Esophagus squamous epithelium (tissue), 5 donors: Measurements from ENCODE around the gene GMNN. TPM values are rescaled to one million over a fixed set of nuclear protein-coding genes. Genes with fewer than 3 reads are reported as not detected.

Experiments
- DNase-seq: peaks from one replicate; lab custom pipeline; 2025; lab: John Stamatoyannopoulos, UW
- H3K27ac ChIP-seq, 4 donors: fragments of 200-600 bp; sonication (generic); one replicate each; pipeline ENCODE4 v1.5.1; 2016 to 2019; ENCODE audit warnings: mild to moderate bottlenecking in 1 of 4
- H3K27me3 ChIP-seq, 4 donors: fragments of 200-600 bp; sonication (generic); 1 replicate in 3 of 4; 2 replicates in 1 of 4; pipeline versions ENCODE4 v1.5.1 to v1.6.0; 2017 to 2021; ENCODE audit warnings: antibody characterized with exemption in 1 of 4
- H3K36me3 ChIP-seq, 3 donors: fragments of 200-600 bp; sonication (generic); one replicate each; pipeline ENCODE4 v1.5.1; 2016 to 2019
- H3K4me1 ChIP-seq, 3 donors: fragments of 200-600 bp; sonication (generic); one replicate each; pipeline ENCODE4 v1.5.1; 2017 to 2019
- H3K4me3 ChIP-seq, 4 donors: fragments of 200-600 bp; sonication (generic); 1 replicate in 3 of 4; 2 replicates in 1 of 4; pipeline ENCODE4 v1.5.1; 2016 to 2019; ENCODE audit warnings: mild to moderate bottlenecking in 2 of 4, moderate library complexity in 1 of 4
- H3K9me3 ChIP-seq, 3 donors: fragments of 200-600 bp; sonication (generic); one replicate each; pipeline ENCODE4 v1.5.1; 2016 to 2019
- POLR2A ChIP-seq, 4 donors: fragments of 450-650 bp; IDR thresholded peaks; one replicate each; pipeline ENCODE4 v1.6.1; 2017; ENCODE audit warnings: antibody characterized with exemption in 4 of 4, mild to moderate bottlenecking in 4 of 4, moderate library complexity in 3 of 4
- WGBS, 2 donors: methylation state at CpG; one replicate each; pipeline ENCODE4 v1.1.5; 2018; 5-methylcytosine and 5-hydroxymethylcytosine counted together
- intact Hi-C: fragments of 100-400 bp; cut with DNase I; formaldehyde crosslinking; loops from one replicate; pipeline ENCODE4 v1.15.0; 2022
- total RNA-seq, 4 donors: library from RNA; depleted of rRNA; stranded (reverse); fragments of >200 nt; gene quantifications; one replicate each; pipeline ENCODE4 v1.1.0, GENCODE V29; 2016
- TF ChIP-seq, protein P1 (sequence below), 6 experiments: fragments of 450-650 bp in 4 of 6; fragments of 200-600 bp in 2 of 6; sonication (generic) in 2 of 6; IDR thresholded peaks; one replicate each; pipeline ENCODE4 v1.5.1; 2016 to 2019; ENCODE audit warnings: antibody characterized with exemption in 6 of 6, mild to moderate bottlenecking in 4 of 6, moderate library complexity in 4 of 6
- donor health status: DM: yes; HTN: yes; CAD: no.

The GMNN gene
- total RNA-seq, 4 donors from 2014 or later: 12.4 to 24.3 (median 16.3) TPM

GRCh38 chr6:24755279-24755678 lies 19.5 kb upstream of the GMNN start:
- TF ChIP-seq, protein P1, sequence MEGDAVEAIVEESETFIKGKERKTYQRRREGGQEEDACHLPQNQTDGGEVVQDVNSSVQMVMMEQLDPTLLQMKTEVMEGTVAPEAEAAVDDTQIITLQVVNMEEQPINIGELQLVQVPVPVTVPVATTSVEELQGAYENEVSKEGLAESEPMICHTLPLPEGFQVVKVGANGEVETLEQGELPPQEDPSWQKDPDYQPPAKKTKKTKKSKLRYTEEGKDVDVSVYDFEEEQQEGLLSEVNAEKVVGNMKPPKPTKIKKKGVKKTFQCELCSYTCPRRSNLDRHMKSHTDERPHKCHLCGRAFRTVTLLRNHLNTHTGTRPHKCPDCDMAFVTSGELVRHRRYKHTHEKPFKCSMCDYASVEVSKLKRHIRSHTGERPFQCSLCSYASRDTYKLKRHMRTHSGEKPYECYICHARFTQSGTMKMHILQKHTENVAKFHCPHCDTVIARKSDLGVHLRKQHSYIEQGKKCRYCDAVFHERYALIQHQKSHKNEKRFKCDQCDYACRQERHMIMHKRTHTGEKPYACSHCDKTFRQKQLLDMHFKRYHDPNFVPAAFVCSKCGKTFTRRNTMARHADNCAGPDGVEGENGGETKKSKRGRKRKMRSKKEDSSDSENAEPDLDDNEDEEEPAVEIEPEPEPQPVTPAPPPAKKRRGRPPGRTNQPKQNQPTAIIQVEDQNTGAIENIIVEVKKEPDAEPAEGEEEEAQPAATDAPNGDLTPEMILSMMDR (IDR thresholded peaks at IDR 0.05): no peak
- TF ChIP-seq POLR2A (IDR thresholded peaks at IDR 0.05): no peak
- Histone ChIP-seq H3K27me3 (no peaks in the 10 kb centered on the region), H3K27ac (no peak overlapping the region), H3K4me1 (peaks cover 0 to 3% (median 0%) of the 10 kb centered on the region in 3 donors), H3K4me3 (no peak overlapping the region), H3K9me3 (no peaks in the 10 kb centered on the region), H3K36me3 (no peaks in the 10 kb centered on the region)
- no peak for DNase-seq
- intact Hi-C loops: no loop called here

GRCh38 chr6:24757611-24758010 lies 17.1 kb upstream of the GMNN start:
- 90 to 93% methylated on average over 6 of the region's 6 CpGs for WGBS, 2 donors
- intact Hi-C loops: no loop called here

GRCh38 chr6:24759718-24760117 lies 15.0 kb upstream of the GMNN start:
- no peak overlapping the region for H3K4me3 ChIP-seq
- H3K27ac ChIP-seq: no peak overlapping the region
- H3K4me1 ChIP-seq: no peaks in the 10 kb centered on the region
- H3K9me3 ChIP-seq: no peaks in the 10 kb centered on the region
- DNase-seq: no peak
- WGBS, 2 donors: 88 to 97% methylated on average over 2 to 3 of the region's 3 CpGs
- no peak for TF ChIP-seq POLR2A (IDR thresholded peaks at IDR 0.05)
- TF ChIP-seq, protein P1 (IDR thresholded peaks at IDR 0.05): no peak
- intact Hi-C loops: loop anchor here (10.0 kb wide), 1 partner anchor 45 kb away; the partner anchor contains the start of gene C6orf62
- no peaks in the 10 kb centered on the region for H3K27me3 ChIP-seq
- no peaks in the 10 kb centered on the region for H3K36me3 ChIP-seq

More at GRCh38 chr6:24757611-24758010, 17.1 kb upstream of the GMNN start:
- Histone ChIP-seq H3K9me3 (no peaks in the 10 kb centered on the region), H3K4me3 (no peak overlapping the region), H3K27me3 (no peaks in the 10 kb centered on the region), H3K4me1 (no peaks in the 10 kb centered on the region), H3K36me3 (no peaks in the 10 kb centered on the region), H3K27ac (no peak overlapping the region)
- TF ChIP-seq, protein P1 (IDR thresholded peaks at IDR 0.05): no peak
- no peak for TF ChIP-seq POLR2A (IDR thresholded peaks at IDR 0.05)
- no peak for DNase-seq

GRCh38 chr6:24760210-24760609 lies 14.5 kb upstream of the GMNN start:
- H3K27ac ChIP-seq: no peak overlapping the region
- no peak for DNase-seq
- H3K4me1 ChIP-seq: no peaks in the 10 kb centered on the region
- no peak overlapping the region for H3K4me3 ChIP-seq
- H3K9me3 ChIP-seq: no peaks in the 10 kb centered on the region
- H3K36me3 ChIP-seq: no peaks in the 10 kb centered on the region
- no peaks in the 10 kb centered on the region for H3K27me3 ChIP-seq
- WGBS, 2 donors: 94 to 95% methylated on average over 5 of the region's 5 CpGs
- TF ChIP-seq, protein P1 (IDR thresholded peaks at IDR 0.05): no peak
- no peak for TF ChIP-seq POLR2A (IDR thresholded peaks at IDR 0.05)
- intact Hi-C loops: loop anchor here (10.0 kb wide), 1 partner anchor 45 kb away; the partner anchor contains the start of gene C6orf62

GRCh38 chr6:24761193-24761835 lies 13.4 kb upstream of the GMNN start:
- Histone ChIP-seq H3K9me3 (no peaks in the 10 kb centered on the region), H3K27me3 (no peaks in the 10 kb centered on the region), H3K4me3 (no peak overlapping the region), H3K36me3 (no peaks in the 10 kb centered on the region), H3K4me1 (no peaks in the 10 kb centered on the region), H3K27ac (no peak overlapping the region)
- TF ChIP-seq POLR2A (IDR thresholded peaks at IDR 0.05): no peak
- TF ChIP-seq, protein P1 (IDR thresholded peaks at IDR 0.05): no peak
- WGBS, 2 donors: 76 to 78% methylated on average over 8 of the region's 17 CpGs
- no peak for DNase-seq
- intact Hi-C loops: loop anchor here (10.0 kb wide), 1 partner anchor 47 kb away; the partner anchor contains the start of gene C6orf62
